HG02571 (cell line): Measurements from ENCODE around the gene STARD3.

Experiments
- ATAC-seq: cut with Tn5 transposase; IDR thresholded peaks from one replicate; pipeline ENCODE4 v1.9.1; 2021; ENCODE audit warnings: mild to moderate bottlenecking, moderate library complexity; ENCODE audit not compliant: unreplicated experiment

Gene STARD3

DNA sequence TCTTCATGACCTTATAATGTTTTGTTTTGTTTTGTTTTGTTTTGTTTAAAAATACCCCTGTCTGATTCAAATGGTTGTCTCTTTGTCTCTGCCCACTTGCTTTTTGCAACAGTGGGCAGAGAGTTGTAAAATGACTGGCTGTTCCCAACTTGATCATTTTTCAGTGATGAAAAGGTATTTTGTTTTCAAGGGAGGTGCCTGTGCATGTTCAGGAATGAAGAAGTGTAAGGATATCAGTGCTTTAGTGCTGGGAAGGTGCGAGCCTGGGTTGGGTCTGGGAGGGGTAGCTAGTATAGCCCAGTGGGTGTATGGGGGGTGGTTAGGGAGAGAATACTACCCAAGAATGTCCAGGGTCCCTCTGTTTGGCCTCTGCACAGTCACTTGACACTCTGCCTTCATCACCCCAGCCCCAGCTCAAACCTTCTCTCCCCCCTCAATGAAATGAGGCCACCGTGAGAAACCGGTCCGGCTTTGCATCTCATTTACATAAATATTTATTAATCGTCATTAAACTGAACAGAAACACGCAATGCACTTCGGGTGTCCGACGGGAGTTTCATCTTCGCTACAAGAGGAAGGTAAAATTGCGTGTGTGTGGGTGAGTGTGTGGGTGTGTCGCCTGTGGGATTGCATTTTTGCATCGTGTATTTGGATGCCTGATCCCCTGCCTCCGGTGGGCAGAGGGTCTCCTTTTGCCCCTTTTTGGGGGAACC, 33.5 kb upstream of the STARD3 start:
- no peak for ATAC-seq

GRCh38 chr17:39604911-39605491, 31.9 kb upstream of the STARD3 start:
- ATAC-seq = no peak

- ATAC-seq = no peak
These were observed 31.2 kb upstream of the STARD3 start for GRCh38 chr17:39605492-39606433.

- ATAC-seq = no peak
These were observed 30.4 kb upstream of the STARD3 start for GRCh38 chr17:39606434-39607056.

- ATAC-seq = no peak
These were observed 29.7 kb upstream of the STARD3 start for GRCh38 chr17:39607057-39607850.

DNA sequence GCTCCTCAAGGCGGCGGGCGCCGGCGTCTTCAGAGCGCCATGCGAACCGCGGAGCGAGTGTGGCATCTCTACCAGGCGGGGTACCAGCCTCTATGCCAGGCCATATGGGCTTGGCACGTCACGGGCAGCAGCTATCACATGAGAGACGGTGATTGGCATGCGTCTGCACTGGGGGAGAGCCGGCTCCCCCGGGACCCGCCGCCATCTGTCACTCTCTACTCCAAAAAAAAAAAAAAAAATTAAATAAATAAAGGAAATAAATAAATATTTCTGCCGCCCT, 29.2 kb upstream of the STARD3 start, which contains the start of gene NEUROD2:
Gene NEUROD2 (minus strand): TSS at position 70 of the 280 bp plus-strand sequence. CDS start 1,321 bp downstream, outside the sequence.
- no peak for ATAC-seq

DNA sequence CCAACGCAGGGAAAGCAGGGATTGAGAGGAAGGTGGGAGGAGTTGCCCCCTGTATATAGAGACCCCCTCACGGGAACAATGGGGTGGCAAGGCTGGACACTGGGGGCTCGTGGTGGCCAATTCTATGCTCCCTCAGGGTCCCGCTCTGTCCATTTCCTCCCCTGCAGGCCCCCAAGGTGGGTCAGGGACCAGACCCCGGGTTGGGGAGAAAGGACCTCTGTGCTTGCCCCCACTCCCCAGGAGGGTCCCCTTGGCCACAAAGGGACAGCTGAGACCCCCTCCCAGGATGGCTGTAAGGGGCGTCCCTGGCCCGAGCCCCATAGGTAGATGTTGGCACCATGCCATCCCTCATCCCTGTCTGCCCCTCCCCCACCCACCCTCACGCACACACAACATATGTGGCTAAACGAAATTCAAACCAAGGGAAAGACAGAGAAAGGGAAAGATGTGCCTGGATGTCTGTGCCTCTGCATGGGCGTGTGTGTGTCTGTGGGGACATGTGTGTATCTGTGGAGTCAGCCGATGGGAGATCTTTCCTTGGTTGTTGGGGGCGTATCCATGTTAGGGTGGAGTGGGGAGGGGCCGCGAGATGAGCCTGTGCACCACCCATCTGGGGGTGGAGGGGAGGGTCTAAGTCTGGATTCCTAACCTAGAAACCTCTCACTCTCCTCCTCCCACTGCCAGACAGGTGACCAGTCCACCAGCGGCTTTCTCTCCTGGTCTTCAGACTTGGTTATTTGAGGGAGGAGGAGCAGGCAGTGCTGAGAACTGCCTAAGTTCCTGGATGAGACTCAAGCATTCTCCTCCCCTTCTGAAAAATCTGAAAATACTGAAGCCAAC, 28.6 kb upstream of the STARD3 start:
- no peak for ATAC-seq

DNA sequence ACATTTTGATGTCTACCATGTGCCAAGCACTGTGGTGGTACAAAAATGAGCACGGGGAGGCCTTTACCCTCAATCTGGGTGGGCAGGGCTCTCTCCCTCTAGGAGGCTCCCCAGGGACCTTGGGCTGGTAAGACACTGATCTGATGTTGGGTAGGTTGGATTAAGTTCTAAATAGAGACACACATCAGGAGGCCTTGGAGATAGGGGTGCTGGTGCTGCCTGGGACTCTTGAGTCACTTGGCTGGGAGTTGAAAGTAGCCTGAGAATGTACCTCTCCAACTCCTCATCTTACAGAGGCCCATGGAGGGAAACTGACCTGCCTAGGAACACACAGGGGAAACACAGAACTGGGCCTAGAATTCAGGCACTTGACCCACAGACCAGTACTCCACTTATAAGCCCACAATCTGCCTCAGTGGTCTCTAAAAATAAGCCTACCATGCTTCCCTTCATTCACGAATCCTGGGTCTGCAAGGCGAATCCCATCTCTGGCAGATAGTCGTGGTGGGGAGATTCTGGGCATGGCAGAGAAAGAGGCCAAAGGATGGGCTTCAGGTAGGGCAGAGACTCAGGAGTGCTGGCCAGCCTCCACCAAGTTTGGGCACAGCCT, 27.4 kb upstream of the STARD3 start:
- ATAC-seq = no peak

- no peak for ATAC-seq
These were observed 25.4 kb upstream of the STARD3 start for GRCh38 chr17:39611401-39612112.

- ATAC-seq = no peak
These were observed 24.6 kb upstream of the STARD3 start for GRCh38 chr17:39612291-39612894.

- no peak for ATAC-seq
These were observed 23.9 kb upstream of the STARD3 start for GRCh38 chr17:39612935-39613464.

DNA sequence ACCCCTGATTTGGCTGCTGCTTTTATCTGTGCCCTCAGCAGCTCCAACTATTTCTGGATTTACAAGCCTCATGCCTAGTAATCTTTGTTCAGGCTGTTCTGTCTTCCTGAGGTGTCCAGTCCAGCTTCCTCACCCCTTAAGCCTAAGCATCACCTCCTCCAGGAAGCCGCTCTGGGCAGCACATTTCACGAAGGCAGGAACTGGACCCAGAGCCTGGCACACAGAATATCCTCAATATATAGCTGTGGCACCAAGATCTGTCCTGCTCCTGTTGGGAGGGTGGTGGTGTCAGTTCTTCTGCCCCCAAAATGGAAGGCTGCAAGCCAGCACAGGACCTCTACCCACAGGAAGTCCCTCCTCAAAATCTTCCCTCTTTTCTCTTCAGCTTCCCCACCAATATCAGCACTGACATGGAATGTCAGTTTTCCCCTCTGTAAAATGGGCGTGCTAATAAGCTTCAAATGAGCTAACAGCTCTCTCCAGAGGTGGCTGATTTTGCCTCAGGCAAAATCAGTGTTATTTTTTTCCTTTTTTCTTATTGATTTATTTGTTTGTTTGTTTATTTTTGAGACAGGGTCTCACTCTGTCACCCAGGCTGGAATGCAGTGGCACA, 22.3 kb upstream of the STARD3 start:
- ATAC-seq = no peak

DNA sequence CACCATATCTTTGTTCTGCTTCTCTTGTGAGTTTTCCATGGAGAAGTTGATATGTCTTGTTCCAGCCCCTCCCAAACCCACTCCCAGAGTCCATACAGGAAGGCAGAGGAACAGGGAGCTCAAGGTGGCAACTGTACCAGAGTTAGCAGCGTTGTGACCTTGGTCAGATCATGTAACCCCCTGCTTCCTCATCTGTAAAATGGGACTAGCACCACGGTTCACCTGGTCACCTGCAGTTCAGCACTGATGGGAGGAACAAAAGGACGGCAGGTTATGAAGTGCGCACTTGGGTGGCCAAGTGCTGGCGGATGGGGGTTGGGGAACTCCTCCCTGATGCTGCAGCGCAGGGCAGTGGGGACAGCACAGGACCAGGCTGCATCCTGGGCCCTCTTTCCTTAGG, 21.5 kb upstream of the STARD3 start:
- no peak for ATAC-seq

- ATAC-seq = no peak
These were observed 19.9 kb upstream of the STARD3 start for GRCh38 chr17:39617100-39617445.

DNA sequence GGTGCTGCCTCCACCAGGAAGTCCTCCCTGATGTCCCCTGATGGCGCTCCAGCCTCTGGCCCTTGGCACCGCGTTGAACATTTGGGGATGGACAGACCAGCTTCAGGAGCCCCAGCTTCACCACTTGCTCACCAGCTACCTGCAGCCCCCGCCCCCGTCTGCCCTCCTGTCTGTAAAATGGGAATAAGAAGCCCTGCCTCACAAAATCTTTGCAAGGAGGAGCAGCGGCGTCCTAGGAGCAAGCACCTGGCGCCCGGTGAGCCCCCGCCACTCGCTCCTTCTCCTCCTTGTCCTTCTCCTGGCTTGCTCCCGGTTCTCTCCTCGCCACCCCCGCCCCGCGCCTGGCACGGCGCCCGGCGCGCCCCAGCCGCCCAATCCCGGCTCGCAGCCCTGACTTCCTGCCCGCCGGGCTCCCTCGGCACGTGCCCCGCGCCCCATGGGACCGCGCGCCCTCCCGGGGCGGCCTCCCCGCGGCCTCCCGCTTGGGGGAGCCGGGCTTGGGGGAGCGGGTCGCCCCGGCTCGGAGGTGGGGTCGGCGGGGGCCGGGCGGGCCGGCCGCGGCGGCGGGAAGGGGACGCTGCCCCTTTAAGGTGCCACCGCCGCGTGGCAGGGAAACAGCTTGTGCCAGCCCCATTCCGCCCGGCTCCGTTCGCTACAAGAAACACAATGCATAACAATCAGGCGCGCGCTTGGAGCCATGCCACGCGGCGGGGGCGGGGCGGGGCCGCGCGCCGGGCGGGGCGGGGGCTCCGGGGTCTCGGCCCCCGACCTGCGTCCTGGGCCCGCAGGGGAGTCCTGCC, 19.3 kb upstream of the STARD3 start:
- ATAC-seq = no peak

GRCh38 chr17:39618246-39618913, 18.6 kb upstream of the STARD3 start:
- ATAC-seq = no peak
